Measurements from ENCODE around the gene TBX1. TPM values are rescaled to one million over a fixed set of nuclear protein-coding genes. Genes with fewer than 3 reads are reported as not detected.

Gene TBX1
- total RNA-seq, 4 donors from 2014 or later, result 1.6 to 7.0 (median 4.8) TPM

DNA sequence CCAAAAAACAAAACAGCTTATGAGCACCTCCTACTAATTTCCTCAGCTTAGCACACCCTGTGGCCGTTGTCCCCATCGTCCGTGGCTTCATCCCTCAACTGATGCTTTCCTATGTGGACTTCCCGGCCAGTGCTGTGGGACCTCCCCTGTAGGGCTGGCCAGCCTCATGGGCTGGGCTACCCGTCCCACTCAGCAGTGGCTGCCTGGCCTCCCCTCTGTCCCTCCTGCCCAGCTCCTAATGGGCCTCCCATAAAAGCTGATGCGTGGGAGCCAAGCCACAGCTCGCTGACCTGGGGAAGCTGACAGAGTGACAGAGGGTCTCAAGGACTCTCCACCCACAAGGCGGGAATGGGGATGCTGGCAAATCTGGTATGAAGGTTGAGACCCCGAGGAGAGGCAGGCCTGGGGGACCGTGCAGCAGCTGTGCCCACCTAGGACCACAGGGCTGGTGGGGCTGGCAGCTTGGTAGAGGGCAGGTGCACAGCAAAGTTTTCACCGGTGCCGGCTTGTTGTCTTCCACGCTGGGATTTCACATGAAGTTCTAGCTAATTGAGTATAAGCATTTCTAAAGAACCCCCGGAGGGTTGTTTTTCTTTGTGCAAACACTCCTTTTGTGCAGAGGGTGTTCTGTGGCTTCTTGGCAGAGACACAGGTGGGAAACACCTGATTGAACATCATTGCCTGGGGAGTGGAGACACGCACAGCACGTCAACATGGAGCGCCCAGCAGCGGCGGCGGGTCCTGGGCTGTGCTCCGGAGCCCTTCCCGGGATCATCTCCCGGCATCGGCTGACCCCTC is 23.2 kb downstream of the TBX1 start:
- Histone ChIP-seq H3K36me3 (peaks cover 20% of the 10 kb centered on the region), H3K4me3 (no peak overlapping the region), H3K27ac (no peak overlapping the region), H3K27me3 (no peaks in the 10 kb centered on the region), H3K4me1 (no peaks in the 10 kb centered on the region), H3K9me3 (no peaks in the 10 kb centered on the region)
- WGBS, result 82% methylated on average over 19 of the region's 24 CpGs
- no peak for DNase-seq (ENCODE audit: low spot score in 2 of 2)
- TF ChIP-seq POLR2A (IDR thresholded peaks at IDR 0.05) (no peak), EP300 (IDR thresholded peaks at IDR 0.05) (no peak), POLR2AphosphoS5 (IDR thresholded peaks at IDR 0.05) (no peak), CTCF (IDR thresholded peaks at IDR 0.05) (no peak)

- Histone ChIP-seq H3K27ac (no peak overlapping the region), H3K4me3 (no peak overlapping the region), H3K9me3 (no peaks in the 10 kb centered on the region), H3K36me3 (peaks cover 23% of the 10 kb centered on the region), H3K27me3 (no peaks in the 10 kb centered on the region), H3K4me1 (no peaks in the 10 kb centered on the region)
- WGBS, result 95% methylated on average over 14 of the region's 33 CpGs
- TF ChIP-seq EP300 (IDR thresholded peaks at IDR 0.05) (no peak), POLR2A (IDR thresholded peaks at IDR 0.05) (no peak), CTCF (IDR thresholded peaks at IDR 0.05) (no peak), POLR2AphosphoS5 (IDR thresholded peaks at IDR 0.05) (no peak)
- no peak for DNase-seq (ENCODE audit: low spot score in 2 of 2)
These were observed 24.0 kb downstream of the TBX1 start for GRCh38 chr22:19784384-19785175.

DNA sequence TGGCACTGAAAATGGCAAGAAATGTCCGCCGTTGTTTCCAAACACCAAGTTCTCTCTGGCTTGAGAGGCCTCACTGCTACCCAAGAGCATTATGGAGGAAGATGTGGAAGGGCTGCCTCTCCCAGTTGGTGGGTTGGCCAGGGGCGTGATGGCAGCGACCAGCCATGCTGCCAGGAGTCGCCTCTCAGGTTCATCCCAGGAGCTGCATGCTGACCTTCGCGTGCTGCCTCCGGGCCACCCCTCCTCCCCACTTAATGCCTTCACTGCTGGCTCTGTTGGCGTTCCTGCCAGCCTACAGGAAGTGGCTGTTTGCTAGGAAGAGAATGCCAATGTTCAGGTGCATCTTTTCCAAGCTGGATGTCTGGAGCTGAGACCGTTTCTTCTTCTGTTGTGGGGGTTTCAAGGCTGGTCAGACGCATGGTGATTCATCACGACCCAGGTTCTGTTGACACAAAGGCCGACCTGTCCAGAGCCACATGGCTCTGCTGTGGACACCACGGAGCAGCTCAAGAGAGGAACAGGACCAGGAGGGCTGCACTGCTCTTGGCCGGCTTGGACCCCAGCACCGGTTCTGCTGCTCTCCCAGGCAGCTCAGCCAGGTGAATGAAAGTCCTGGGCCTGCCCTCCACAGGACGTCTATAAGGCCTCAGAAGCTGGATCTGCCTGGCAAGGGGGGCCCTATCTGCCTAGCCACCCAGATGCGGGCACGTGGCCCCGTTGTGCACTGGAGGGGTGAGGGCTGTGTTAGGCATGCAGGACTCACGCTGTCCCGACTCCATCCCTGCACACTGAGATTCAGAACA is 25.1 kb downstream of the TBX1 start:
- Histone ChIP-seq H3K9me3 (no peaks in the 10 kb centered on the region), H3K27me3 (no peaks in the 10 kb centered on the region), H3K4me3 (no peak overlapping the region), H3K27ac (no peak overlapping the region), H3K36me3 (peaks cover 23% of the 10 kb centered on the region), H3K4me1 (no peaks in the 10 kb centered on the region)
- TF ChIP-seq CTCF (IDR thresholded peaks at IDR 0.05) (no peak), POLR2A (IDR thresholded peaks at IDR 0.05) (no peak), EP300 (IDR thresholded peaks at IDR 0.05) (no peak), POLR2AphosphoS5 (IDR thresholded peaks at IDR 0.05) (no peak)
- 72% methylated on average over 5 of the region's 22 CpGs for WGBS
- DNase-seq (ENCODE audit: low spot score in 2 of 2), result no peak

- no CpG with 5 or more reads among the region's 6 CpGs for WGBS
- Histone ChIP-seq H3K27me3 (no peaks in the 10 kb centered on the region), H3K9me3 (no peaks in the 10 kb centered on the region), H3K27ac (no peak overlapping the region), H3K4me1 (no peaks in the 10 kb centered on the region), H3K4me3 (no peak overlapping the region), H3K36me3 (peaks cover 23% of the 10 kb centered on the region)
- no peak for DNase-seq (ENCODE audit: low spot score in 2 of 2)
- TF ChIP-seq POLR2AphosphoS5 (IDR thresholded peaks at IDR 0.05) (no peak), POLR2A (IDR thresholded peaks at IDR 0.05) (no peak), CTCF (IDR thresholded peaks at IDR 0.05) (no peak), EP300 (IDR thresholded peaks at IDR 0.05) (no peak)
These were observed 25.6 kb downstream of the TBX1 start for GRCh38 chr22:19786264-19786585.
